Heart left ventricle (tissue), 13 donors: ENCODE data around the gene MCF2L.
A peak's percentile ranks its signal among the peaks of the same experiment; 100 is the strongest.

Experiments
- CTCF ChIP-seq, 12 donors: fragments of 200-600 bp; sonication (generic) in 4 of 12; IDR thresholded peaks; one replicate each; pipeline versions ENCODE4 v1.5.0 to v1.8.0; 2018 to 2022; ENCODE audit warnings: antibody characterized with exemption in 12 of 12, mild to moderate bottlenecking in 5 of 12
- POLR2A ChIP-seq, 2 donors: fragments of 450-650 bp; IDR thresholded peaks; one replicate each; pipeline ENCODE4 v1.6.1; 2017; ENCODE audit warnings: antibody characterized with exemption in 2 of 2, mild to moderate bottlenecking in 2 of 2, moderate library complexity in 2 of 2
- donor health status: ischemic (EF 13 %, LVEDD 7.1; RV severe dilation, severe dysfunction).
- donor health status: DM: no; HTN: yes; CAD: no.
- donor health status: DM: no; HTN: no; CAD: no.
- donor health status: ischemic (EF 25% LVEDD 6.9; RV normal size, moderate dysfunction).
- donor health status: ischemic (EF 25% LVEDD 5.7; RV mildly dilated, moderate dysfunction).
- donor health status: ischemic (EF 35%, LVEDD 5.7; RV mildly dilated, moderate dysfunction).
- donor health status: nonischemic (EF 11% LVEDD 7.7; RV severe dilation, severe dysfunction).
- donor health status: DM: yes; HTN: yes; CAD: no.
- donor health status: PGD.
- donor health status: ischemic (EF 29% LVEDD 5.4; RV normal size, mild dysfunction).
- donor health status: nonischemic (EF 23%, LVEDD 6.1; RV moderate dilation, normal function).

- peak; percentile 31 to 65 (median 52) for TF ChIP-seq CTCF (IDR thresholded peaks at IDR 0.05)
- TF ChIP-seq POLR2A (IDR thresholded peaks at IDR 0.05): no peak
Observed at GRCh38 chr13:112931028-112931934, 37.7 kb upstream of the MCF2L start.
